ENCODE results near the gene ESPN. TPM values are rescaled to one million over a fixed set of nuclear protein-coding genes. Genes with fewer than 3 reads are reported as not detected.
A peak's percentile ranks its signal among the peaks of the same experiment; 100 is the strongest.

ESPN gene
- total and polyA plus RNA-seq, 7 donors, result 0.55 to 202 (median 86.5) TPM; not detected in 2

- H3K4me3 ChIP-seq, result no peak overlapping the region
- no peaks in the 10 kb centered on the region for H3K36me3 ChIP-seq
- H3K9me3 ChIP-seq, result no peaks in the 10 kb centered on the region
- peak; percentile 60 for DNase-seq
- intact Hi-C loops (cut with DNase I), result no loop called here
- WGBS, 2 donors, result 82 to 85% methylated on average over 20 of the region's 20 CpGs
- TF ChIP-seq POLR2AphosphoS5 (IDR thresholded peaks at IDR 0.05) (no peak), EP300 (IDR thresholded peaks at IDR 0.05) (no peak), POLR2A (IDR thresholded peaks at IDR 0.05) (no peak)
- no peaks in the 10 kb centered on the region for H3K4me1 ChIP-seq
- H3K27ac ChIP-seq, result no peak overlapping the region
- peaks cover 0 to 4% (median 0%) of the 10 kb centered on the region in 3 donors for H3K27me3 ChIP-seq
These were observed 79.5 kb downstream of the ESPN start for GRCh38 chr1:6503884-6504602.

GRCh38 chr1:6504887-6505286 lies 80.3 kb downstream of the ESPN start:
- Histone ChIP-seq H3K4me3 (no peak overlapping the region), H3K27me3 (no peaks in the 10 kb centered on the region), H3K36me3 (no peaks in the 10 kb centered on the region), H3K27ac (no peak overlapping the region), H3K9me3 (no peaks in the 10 kb centered on the region), H3K4me1 (no peaks in the 10 kb centered on the region)
- no peak for DNase-seq
- no peak for TF ChIP-seq POLR2AphosphoS5 (IDR thresholded peaks at IDR 0.05)
- TF ChIP-seq EP300 (IDR thresholded peaks at IDR 0.05), result no peak
- intact Hi-C loops (cut with DNase I), result no loop called here
- WGBS, 2 donors, result 93 to 94% methylated on average over 15 of the region's 15 CpGs

GRCh38 chr1:6505367-6506209 lies 81.0 kb downstream of the ESPN start:
- H3K4me1 ChIP-seq, result no peaks in the 10 kb centered on the region
- intact Hi-C loops (cut with DNase I), result no loop called here
- no peak overlapping the region for H3K4me3 ChIP-seq
- TF ChIP-seq EP300 (IDR thresholded peaks at IDR 0.05), result no peak
- TF ChIP-seq POLR2A (IDR thresholded peaks at IDR 0.05), result no peak
- TF ChIP-seq CTCF (IDR thresholded peaks at IDR 0.05), result no peak
- TF ChIP-seq POLR2AphosphoS5 (IDR thresholded peaks at IDR 0.05), result no peak
- no peak for DNase-seq
- 86 to 88% methylated on average over 31 of the region's 31 CpGs for WGBS, 2 donors
- no peaks in the 10 kb centered on the region for H3K27me3 ChIP-seq
- no peaks in the 10 kb centered on the region for H3K36me3 ChIP-seq
- H3K27ac ChIP-seq, result no peak overlapping the region
- H3K9me3 ChIP-seq, result no peaks in the 10 kb centered on the region

- Histone ChIP-seq H3K4me1 (no peaks in the 10 kb centered on the region), H3K36me3 (no peaks in the 10 kb centered on the region), H3K4me3 (no peak overlapping the region), H3K27ac (no peak overlapping the region), H3K9me3 (no peaks in the 10 kb centered on the region), H3K27me3 (no peaks in the 10 kb centered on the region)
- DNase-seq, result no peak
- 82% methylated on average over 31 of the region's 31 CpGs for WGBS, 2 donors
- TF ChIP-seq POLR2AphosphoS5 (IDR thresholded peaks at IDR 0.05), result no peak
- TF ChIP-seq POLR2A (IDR thresholded peaks at IDR 0.05), result no peak
- no peak for TF ChIP-seq CTCF (IDR thresholded peaks at IDR 0.05)
- no peak for TF ChIP-seq EP300 (IDR thresholded peaks at IDR 0.05)
- intact Hi-C loops (cut with DNase I), result no loop called here
These were observed 81.8 kb downstream of the ESPN start for GRCh38 chr1:6506210-6507036.

GRCh38 chr1:6507037-6507428 lies 82.5 kb downstream of the ESPN start:
- H3K27me3 ChIP-seq, result no peaks in the 10 kb centered on the region
- H3K4me1 ChIP-seq, result no peaks in the 10 kb centered on the region
- H3K36me3 ChIP-seq, result no peaks in the 10 kb centered on the region
- H3K4me3 ChIP-seq, result no peak overlapping the region
- WGBS, 2 donors, result 69 to 71% methylated on average over 7 of the region's 7 CpGs
- no peaks in the 10 kb centered on the region for H3K9me3 ChIP-seq
- peak overlapping the region in 1 of 4 donors; percentile 4 for H3K27ac ChIP-seq
- intact Hi-C loops (cut with DNase I), result no loop called here
- DNase-seq, result peak; percentile 64
- no peak for TF ChIP-seq EP300 (IDR thresholded peaks at IDR 0.05)
- TF ChIP-seq CTCF (IDR thresholded peaks at IDR 0.05), result no peak
- no peak for TF ChIP-seq POLR2AphosphoS5 (IDR thresholded peaks at IDR 0.05)
- TF ChIP-seq POLR2A (IDR thresholded peaks at IDR 0.05), result no peak

All from sigmoid colon (tissue), 7 donors.